ENCODE measurements around the gene TMEM14A.
A peak's percentile ranks its signal among the peaks of the same experiment; 100 is the strongest.

TMEM14A gene

GRCh38 chr6:52663936-52664185 lies 7.1 kb upstream of the TMEM14A start:
- no peak for DNase-seq (ENCODE audit: low read depth)
- no peak for TF ChIP-seq CTCF (conservative IDR thresholded peaks at IDR 0.05; ENCODE audit: low read depth, low read length)

GRCh38 chr6:52664186-52664990 lies 6.5 kb upstream of the TMEM14A start:
- TF ChIP-seq CTCF (conservative IDR thresholded peaks at IDR 0.05; ENCODE audit: low read depth, low read length), result no peak
- peak overlapping the region; percentile 72 for H3K4me3 ChIP-seq (ENCODE audit: low read depth, low read length)
- DNase-seq (ENCODE audit: low read depth), result peak; percentile 97

More at GRCh38 chr6:52663936-52664185, 7.1 kb upstream of the TMEM14A start:
- peak overlapping the region; percentile 72 for H3K4me3 ChIP-seq (ENCODE audit: low read depth, low read length)

GRCh38 chr6:52664991-52665686 lies 5.8 kb upstream of the TMEM14A start:
- DNase-seq (ENCODE audit: low read depth), result no peak
- TF ChIP-seq CTCF (conservative IDR thresholded peaks at IDR 0.05; ENCODE audit: low read depth, low read length), result no peak
- H3K4me3 ChIP-seq (ENCODE audit: low read depth, low read length), result peak overlapping the region; percentile 72

GRCh38 chr6:52666071-52666470 lies 4.8 kb upstream of the TMEM14A start:
- TF ChIP-seq CTCF (conservative IDR thresholded peaks at IDR 0.05; ENCODE audit: low read depth, low read length), result no peak
- peak overlapping the region; percentile 72 for H3K4me3 ChIP-seq (ENCODE audit: low read depth, low read length)
- DNase-seq (ENCODE audit: low read depth), result no peak

GRCh38 chr6:52666523-52666922 lies 4.4 kb upstream of the TMEM14A start:
- no peak for TF ChIP-seq CTCF (conservative IDR thresholded peaks at IDR 0.05; ENCODE audit: low read depth, low read length)
- H3K4me3 ChIP-seq (ENCODE audit: low read depth, low read length), result peak overlapping the region; percentile 72
- DNase-seq (ENCODE audit: low read depth), result no peak

- TF ChIP-seq CTCF (conservative IDR thresholded peaks at IDR 0.05; ENCODE audit: low read depth, low read length), result no peak
- no peak for DNase-seq (ENCODE audit: low read depth)
- H3K4me3 ChIP-seq (ENCODE audit: low read depth, low read length), result no peak overlapping the region
These were observed 3.3 kb upstream of the TMEM14A start for GRCh38 chr6:52667572-52667971.

GRCh38 chr6:52671676-52672075 lies 763 bp downstream of the TMEM14A start:
- no peak for TF ChIP-seq CTCF (conservative IDR thresholded peaks at IDR 0.05; ENCODE audit: low read depth, low read length)
- no peak for DNase-seq (ENCODE audit: low read depth)
- peak overlapping the region; percentile 69 for H3K4me3 ChIP-seq (ENCODE audit: low read depth, low read length)

All from choroid plexus epithelial cell (primary cell).